NCI-H2196 treated with DMSO at 0.1 percent for 48 hours (cell line): ENCODE measurements around the gene MINDY4.

Source experiments
- DNase-seq: peaks from one replicate; lab custom pipeline; 2025; ENCODE audit not compliant: unreplicated experiment; lab: John Stamatoyannopoulos, UW

The MINDY4 gene

GRCh38 chr7:30912731-30912985 is 141.4 kb downstream of the MINDY4 start:
- DNase-seq, result no peak

GRCh38 chr7:30912986-30913811 is 142.0 kb downstream of the MINDY4 start:
- no peak for DNase-seq

GRCh38 chr7:30913821-30914515 is 142.8 kb downstream of the MINDY4 start:
- DNase-seq, result no peak

- DNase-seq, result no peak
Measured at GRCh38 chr7:30914596-30914995, 143.4 kb downstream of the MINDY4 start.

GRCh38 chr7:30915005-30915601 is 143.9 kb downstream of the MINDY4 start:
- DNase-seq, result no peak

- DNase-seq, result no peak
Measured at GRCh38 chr7:30915751-30916150, 144.5 kb downstream of the MINDY4 start.

GRCh38 chr7:30916255-30916654 is 145.0 kb downstream of the MINDY4 start:
- no peak for DNase-seq

- no peak for DNase-seq
Measured at GRCh38 chr7:30916767-30917166, 145.6 kb downstream of the MINDY4 start.

GRCh38 chr7:30917216-30917893 is 146.1 kb downstream of the MINDY4 start:
- DNase-seq, result no peak

GRCh38 chr7:30918676-30919075 is 147.5 kb downstream of the MINDY4 start:
- DNase-seq, result no peak

GRCh38 chr7:30920021-30920583 is 148.9 kb downstream of the MINDY4 start:
- no peak for DNase-seq

GRCh38 chr7:30920584-30921539 is 149.6 kb downstream of the MINDY4 start:
- no peak for DNase-seq

- no peak for DNase-seq
Measured at GRCh38 chr7:30921540-30922401, 150.6 kb downstream of the MINDY4 start.

GRCh38 chr7:30922596-30922995 is 151.4 kb downstream of the MINDY4 start:
- DNase-seq, result no peak

- no peak for DNase-seq
Measured at GRCh38 chr7:30923009-30923773, 152.0 kb downstream of the MINDY4 start.

GRCh38 chr7:30923774-30924413 is 152.7 kb downstream of the MINDY4 start:
- DNase-seq, result no peak

GRCh38 chr7:30924624-30925023 is 153.4 kb downstream of the MINDY4 start:
- DNase-seq, result no peak

- no peak for DNase-seq
Measured at GRCh38 chr7:30925117-30925516, 153.9 kb downstream of the MINDY4 start.
